OCI-LY7 (cell line): ENCODE data around the gene ALG11.

ENCODE experiments used
- EZH2phosphoT487 ChIP-seq: fragments of 200-600 bp; sonication (generic); IDR thresholded peaks from 2 replicates; pipeline ENCODE4 v1.6.1; 2018; ENCODE audit warnings: low read depth, borderline replicate concordance, mild to moderate bottlenecking, mixed run types, antibody characterized with exemption, low read length, moderate library complexity, mixed read lengths
- TF ChIP-seq, protein P1 (sequence below): fragments of 200-600 bp; sonication (generic); conservative IDR thresholded peaks from 2 replicates; pipeline ENCODE4 v1.5.1; 2014; ENCODE audit warnings: mild to moderate bottlenecking, antibody characterized with exemption, low read length, moderate library complexity, mixed read lengths

DNA sequence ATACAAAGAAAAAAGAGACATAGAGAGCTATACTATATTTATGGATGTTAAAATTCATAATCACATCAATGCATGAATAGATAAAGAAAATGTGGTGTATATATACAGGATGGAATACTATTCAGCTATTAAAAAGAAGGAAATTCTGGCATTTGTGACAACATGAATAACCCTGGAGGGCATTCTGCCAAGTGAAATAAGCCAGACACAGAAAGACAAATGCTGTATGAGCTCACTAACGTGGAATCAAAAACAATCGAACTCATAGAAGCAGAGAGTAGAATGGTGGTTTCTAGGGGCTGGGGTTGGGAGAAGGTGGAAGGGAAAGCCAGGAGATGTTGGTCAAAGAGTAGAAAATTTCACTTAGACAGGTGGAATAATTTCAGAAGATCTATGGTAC is 36.3 kb downstream of the ALG11 start:
- TF ChIP-seq, protein P1, sequence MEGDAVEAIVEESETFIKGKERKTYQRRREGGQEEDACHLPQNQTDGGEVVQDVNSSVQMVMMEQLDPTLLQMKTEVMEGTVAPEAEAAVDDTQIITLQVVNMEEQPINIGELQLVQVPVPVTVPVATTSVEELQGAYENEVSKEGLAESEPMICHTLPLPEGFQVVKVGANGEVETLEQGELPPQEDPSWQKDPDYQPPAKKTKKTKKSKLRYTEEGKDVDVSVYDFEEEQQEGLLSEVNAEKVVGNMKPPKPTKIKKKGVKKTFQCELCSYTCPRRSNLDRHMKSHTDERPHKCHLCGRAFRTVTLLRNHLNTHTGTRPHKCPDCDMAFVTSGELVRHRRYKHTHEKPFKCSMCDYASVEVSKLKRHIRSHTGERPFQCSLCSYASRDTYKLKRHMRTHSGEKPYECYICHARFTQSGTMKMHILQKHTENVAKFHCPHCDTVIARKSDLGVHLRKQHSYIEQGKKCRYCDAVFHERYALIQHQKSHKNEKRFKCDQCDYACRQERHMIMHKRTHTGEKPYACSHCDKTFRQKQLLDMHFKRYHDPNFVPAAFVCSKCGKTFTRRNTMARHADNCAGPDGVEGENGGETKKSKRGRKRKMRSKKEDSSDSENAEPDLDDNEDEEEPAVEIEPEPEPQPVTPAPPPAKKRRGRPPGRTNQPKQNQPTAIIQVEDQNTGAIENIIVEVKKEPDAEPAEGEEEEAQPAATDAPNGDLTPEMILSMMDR = no peak
- TF ChIP-seq EZH2phosphoT487 = no peak
